ENCODE data around the gene RSF1. TPM values are rescaled to one million over a fixed set of nuclear protein-coding genes. Genes with fewer than 3 reads are reported as not detected.
"Not testable (repeated sequence)": the region's sequence is repeated elsewhere in the genome, so short reads cannot be mapped to it uniquely, and the experiment has no call there.

Gene RSF1
- total RNA-seq, 1 experiment from 2014 or later: 83.0 TPM

GRCh38 chr11:77828926-77829325 is 8.4 kb upstream of the RSF1 start:
- no TSS peak for BruUV-seq (replicated peaks)
- DNase-seq (ENCODE audit: low read depth, low spot score) (no peak), ATAC-seq (no peak)
- no peaks in the 10 kb centered on the region for H3K27me3 ChIP-seq (ENCODE audit: control insufficient read depth, insufficient read depth, low read length)
- H3K4me3 ChIP-seq (ENCODE audit: low read depth in 2 of 2, low read length in 2 of 2): no peak overlapping the region
- no peak overlapping the region for H3K27ac ChIP-seq (ENCODE audit: low read length)
- H3K9me3 ChIP-seq (ENCODE audit: control insufficient read depth, insufficient read depth, low read depth, low read length): peaks cover 3% of the 10 kb centered on the region; the same call in 1 of the 2 replicates
- H3K4me1 ChIP-seq (ENCODE audit: control insufficient read depth, insufficient read depth, low read length): no peaks in the 10 kb centered on the region
- in situ Hi-C loops (cut with HindIII; ENCODE audit: low pct_unique_long_range_greater_than_20kb, low sequenced_read_pairs): no loop called here
- intact Hi-C loops (cut with micrococcal nuclease; ENCODE audit: unreplicated experiment): no loop called here
- POLR2A ChIA-PET: interaction anchor here (0.6 kb wide), 1 partner anchor 238 kb away, joined by 3 read pairs; no protein-coding TSS in a partner anchor
- TF ChIP-seq TCF7L2 (IDR thresholded peaks at IDR 0.05; ENCODE audit: low read depth, low read length) (no peak), POLR2AphosphoS5 (IDR thresholded peaks at IDR 0.05; ENCODE audit: low read depth, low read length) (no peak), SIN3A (IDR thresholded peaks at IDR 0.05; ENCODE audit: borderline replicate concordance, insufficient read depth, low read depth, low read length) (no peak), CTCF (IDR thresholded peaks at IDR 0.05) (no peak)
- TF ChIP-seq, protein P1, sequence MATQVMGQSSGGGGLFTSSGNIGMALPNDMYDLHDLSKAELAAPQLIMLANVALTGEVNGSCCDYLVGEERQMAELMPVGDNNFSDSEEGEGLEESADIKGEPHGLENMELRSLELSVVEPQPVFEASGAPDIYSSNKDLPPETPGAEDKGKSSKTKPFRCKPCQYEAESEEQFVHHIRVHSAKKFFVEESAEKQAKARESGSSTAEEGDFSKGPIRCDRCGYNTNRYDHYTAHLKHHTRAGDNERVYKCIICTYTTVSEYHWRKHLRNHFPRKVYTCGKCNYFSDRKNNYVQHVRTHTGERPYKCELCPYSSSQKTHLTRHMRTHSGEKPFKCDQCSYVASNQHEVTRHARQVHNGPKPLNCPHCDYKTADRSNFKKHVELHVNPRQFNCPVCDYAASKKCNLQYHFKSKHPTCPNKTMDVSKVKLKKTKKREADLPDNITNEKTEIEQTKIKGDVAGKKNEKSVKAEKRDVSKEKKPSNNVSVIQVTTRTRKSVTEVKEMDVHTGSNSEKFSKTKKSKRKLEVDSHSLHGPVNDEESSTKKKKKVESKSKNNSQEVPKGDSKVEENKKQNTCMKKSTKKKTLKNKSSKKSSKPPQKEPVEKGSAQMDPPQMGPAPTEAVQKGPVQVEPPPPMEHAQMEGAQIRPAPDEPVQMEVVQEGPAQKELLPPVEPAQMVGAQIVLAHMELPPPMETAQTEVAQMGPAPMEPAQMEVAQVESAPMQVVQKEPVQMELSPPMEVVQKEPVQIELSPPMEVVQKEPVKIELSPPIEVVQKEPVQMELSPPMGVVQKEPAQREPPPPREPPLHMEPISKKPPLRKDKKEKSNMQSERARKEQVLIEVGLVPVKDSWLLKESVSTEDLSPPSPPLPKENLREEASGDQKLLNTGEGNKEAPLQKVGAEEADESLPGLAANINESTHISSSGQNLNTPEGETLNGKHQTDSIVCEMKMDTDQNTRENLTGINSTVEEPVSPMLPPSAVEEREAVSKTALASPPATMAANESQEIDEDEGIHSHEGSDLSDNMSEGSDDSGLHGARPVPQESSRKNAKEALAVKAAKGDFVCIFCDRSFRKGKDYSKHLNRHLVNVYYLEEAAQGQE (IDR thresholded peaks at IDR 0.05; ENCODE audit: insufficient read depth in 1 of 2, low read depth in 2 of 2, low read length in 1 of 2): no peak
- CTCF ChIA-PET: no interaction called here
- H3K36me3 ChIP-seq (ENCODE audit: control insufficient read depth, insufficient read depth, low read length): no peaks in the 10 kb centered on the region

DNA sequence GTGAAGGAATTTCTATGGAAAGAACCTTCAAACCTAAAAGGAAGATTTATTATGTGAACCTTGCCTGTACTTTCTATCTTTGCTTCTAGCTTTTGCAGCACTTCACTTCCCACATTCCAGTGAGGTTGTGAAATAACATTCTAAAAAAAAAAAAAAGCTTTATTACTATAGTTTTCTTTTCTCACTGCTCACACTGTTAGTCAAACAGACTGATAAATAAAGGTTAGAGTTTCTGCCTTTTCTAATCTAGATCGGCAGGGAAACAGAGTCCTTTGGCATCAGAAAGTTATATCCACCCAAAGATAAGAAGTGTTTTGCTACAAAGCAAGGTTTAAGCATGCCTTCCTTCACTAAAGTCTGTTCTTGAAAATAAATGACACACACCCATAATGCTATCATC is 3.3 kb upstream of the RSF1 start:
- no peak for DNase-seq (ENCODE audit: low read depth, low spot score)
- Histone ChIP-seq H3K4me3 (ENCODE audit: low read depth in 2 of 2, low read length in 2 of 2) (no peak overlapping the region), H3K36me3 (ENCODE audit: control insufficient read depth, insufficient read depth, low read length) (no peaks in the 10 kb centered on the region), H3K27me3 (ENCODE audit: control insufficient read depth, insufficient read depth, low read length) (no peaks in the 10 kb centered on the region), H3K4me1 (ENCODE audit: control insufficient read depth, insufficient read depth, low read length) (peaks cover 4% of the 10 kb centered on the region), H3K9me3 (ENCODE audit: control insufficient read depth, insufficient read depth, low read depth, low read length) (no peaks in the 10 kb centered on the region), H3K27ac (ENCODE audit: low read length) (peak overlapping the region; percentile 49; the same call in 1 of the 2 replicates)
- POLR2A ChIA-PET: interaction anchor here (0.7 kb wide), 1 partner anchor 171 kb away, joined by 3 read pairs; no protein-coding TSS in a partner anchor
- intact Hi-C loops (cut with micrococcal nuclease; ENCODE audit: unreplicated experiment) (loop anchor here (2.0 to 5.0 kb wide), 2 partner anchors 171 to 224 kb away; partner anchors contain the start of gene INTS4), in situ Hi-C loops (cut with HindIII; ENCODE audit: low pct_unique_long_range_greater_than_20kb, low sequenced_read_pairs) (no loop called here)
- CTCF ChIA-PET: no interaction called here
- no TSS peak for BruUV-seq (replicated peaks)
- TF ChIP-seq POLR2AphosphoS5 (IDR thresholded peaks at IDR 0.05; ENCODE audit: low read depth, low read length) (no peak), TCF7L2 (IDR thresholded peaks at IDR 0.05; ENCODE audit: low read depth, low read length) (no peak), CTCF (IDR thresholded peaks at IDR 0.05) (no peak), SIN3A (IDR thresholded peaks at IDR 0.05; ENCODE audit: borderline replicate concordance, insufficient read depth, low read depth, low read length) (no peak)
- TF ChIP-seq, protein P1 (IDR thresholded peaks at IDR 0.05; ENCODE audit: insufficient read depth in 1 of 2, low read depth in 2 of 2, low read length in 1 of 2): no peak
- no peak for ATAC-seq

DNA sequence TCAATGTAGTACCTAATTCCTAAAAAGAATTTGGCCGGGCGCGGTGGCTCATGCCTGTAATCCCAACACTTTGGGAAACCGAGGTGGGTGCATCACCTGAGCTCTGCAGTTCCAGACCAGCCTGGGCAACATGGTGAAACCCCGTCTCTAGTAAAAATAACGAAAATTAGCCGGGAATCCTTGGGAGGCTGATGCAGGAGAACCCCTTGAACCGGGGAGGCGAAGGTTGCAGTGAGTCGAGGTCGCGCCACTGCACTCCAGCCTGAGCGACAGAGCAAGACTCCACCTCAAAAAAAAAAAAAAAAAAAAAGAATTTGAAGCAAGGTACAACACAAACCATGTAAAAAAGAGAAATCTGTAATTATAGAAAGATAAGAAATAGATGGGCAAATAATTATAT is 1.6 kb upstream of the RSF1 start:
- DNase-seq (ENCODE audit: low read depth, low spot score); in situ Hi-C loops (cut with HindIII; ENCODE audit: low pct_unique_long_range_greater_than_20kb, low sequenced_read_pairs); BruUV-seq (replicated peaks); POLR2A ChIA-PET; H3K27me3 ChIP-seq (ENCODE audit: control insufficient read depth, insufficient read depth, low read length); ATAC-seq; H3K36me3 ChIP-seq (ENCODE audit: control insufficient read depth, insufficient read depth, low read length); CTCF ChIA-PET; H3K9me3 ChIP-seq (ENCODE audit: control insufficient read depth, insufficient read depth, low read depth, low read length): not testable (repeated sequence)
- H3K4me1 ChIP-seq (ENCODE audit: control insufficient read depth, insufficient read depth, low read length): peaks cover 20% of the 10 kb centered on the region
- peak overlapping the region; percentile 61 for H3K27ac ChIP-seq (ENCODE audit: low read length)
- intact Hi-C loops (cut with micrococcal nuclease; ENCODE audit: unreplicated experiment): loop anchor here (2.0 to 5.0 kb wide), 2 partner anchors 173 to 225 kb away; partner anchors contain the start of gene INTS4
- H3K4me3 ChIP-seq (ENCODE audit: low read depth in 2 of 2, low read length in 2 of 2): peak overlapping the region; percentile 94

Measured in Panc1 (cell line).